Measurements from ENCODE around the gene HDAC9.

DNA sequence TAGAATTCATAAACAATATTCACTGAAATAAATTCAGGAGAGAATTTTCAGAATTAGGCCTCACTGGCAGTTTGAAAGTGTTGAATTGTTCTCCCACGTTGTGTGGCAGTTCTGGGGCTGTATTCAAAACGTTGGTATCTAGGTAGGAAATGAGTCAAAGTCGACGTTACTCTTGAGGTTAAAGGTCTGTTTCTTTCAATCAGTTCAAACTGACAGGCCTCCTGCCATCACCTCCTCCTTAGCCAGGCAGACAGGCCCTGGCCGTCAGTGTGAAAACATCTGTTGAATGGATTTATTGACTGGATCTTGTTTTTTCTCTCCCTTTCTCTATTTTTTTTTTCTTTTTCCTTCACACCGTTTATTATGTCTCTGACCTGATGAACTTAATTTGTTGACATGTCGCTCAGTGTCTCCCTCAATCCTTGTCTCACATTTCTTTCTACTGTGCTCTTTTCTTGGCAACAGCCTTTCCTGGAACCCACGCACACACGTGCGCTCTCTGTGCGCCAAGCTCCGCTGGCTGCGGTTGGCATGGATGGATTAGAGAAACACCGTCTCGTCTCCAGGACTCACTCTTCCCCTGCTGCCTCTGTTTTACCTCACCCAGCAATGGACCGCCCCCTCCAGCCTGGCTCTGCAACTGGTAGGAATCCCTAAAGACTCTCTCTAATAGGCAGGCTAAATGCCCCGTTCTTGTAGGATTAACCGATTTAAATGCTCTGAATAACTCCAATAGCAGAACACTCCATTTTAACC, 231.7 kb downstream of the HDAC9 start:
- TF ChIP-seq, protein P1, sequence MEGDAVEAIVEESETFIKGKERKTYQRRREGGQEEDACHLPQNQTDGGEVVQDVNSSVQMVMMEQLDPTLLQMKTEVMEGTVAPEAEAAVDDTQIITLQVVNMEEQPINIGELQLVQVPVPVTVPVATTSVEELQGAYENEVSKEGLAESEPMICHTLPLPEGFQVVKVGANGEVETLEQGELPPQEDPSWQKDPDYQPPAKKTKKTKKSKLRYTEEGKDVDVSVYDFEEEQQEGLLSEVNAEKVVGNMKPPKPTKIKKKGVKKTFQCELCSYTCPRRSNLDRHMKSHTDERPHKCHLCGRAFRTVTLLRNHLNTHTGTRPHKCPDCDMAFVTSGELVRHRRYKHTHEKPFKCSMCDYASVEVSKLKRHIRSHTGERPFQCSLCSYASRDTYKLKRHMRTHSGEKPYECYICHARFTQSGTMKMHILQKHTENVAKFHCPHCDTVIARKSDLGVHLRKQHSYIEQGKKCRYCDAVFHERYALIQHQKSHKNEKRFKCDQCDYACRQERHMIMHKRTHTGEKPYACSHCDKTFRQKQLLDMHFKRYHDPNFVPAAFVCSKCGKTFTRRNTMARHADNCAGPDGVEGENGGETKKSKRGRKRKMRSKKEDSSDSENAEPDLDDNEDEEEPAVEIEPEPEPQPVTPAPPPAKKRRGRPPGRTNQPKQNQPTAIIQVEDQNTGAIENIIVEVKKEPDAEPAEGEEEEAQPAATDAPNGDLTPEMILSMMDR (IDR thresholded peaks at IDR 0.05; ENCODE audit: borderline replicate concordance, extremely low read depth, low read length, poor library complexity, severe bottlenecking): no peak
- TF ChIP-seq EZH2 (IDR thresholded peaks at IDR 0.05; ENCODE audit: borderline replicate concordance, low read depth, low read length, severe bottlenecking): no peak

Data from DND-41 (cell line).